ENCODE measurements around the gene TPTE2.
"Not testable (repeated sequence)": the region's sequence is repeated elsewhere in the genome, so short reads cannot be mapped to it uniquely, and the experiment has no call there.

Gene TPTE2

DNA sequence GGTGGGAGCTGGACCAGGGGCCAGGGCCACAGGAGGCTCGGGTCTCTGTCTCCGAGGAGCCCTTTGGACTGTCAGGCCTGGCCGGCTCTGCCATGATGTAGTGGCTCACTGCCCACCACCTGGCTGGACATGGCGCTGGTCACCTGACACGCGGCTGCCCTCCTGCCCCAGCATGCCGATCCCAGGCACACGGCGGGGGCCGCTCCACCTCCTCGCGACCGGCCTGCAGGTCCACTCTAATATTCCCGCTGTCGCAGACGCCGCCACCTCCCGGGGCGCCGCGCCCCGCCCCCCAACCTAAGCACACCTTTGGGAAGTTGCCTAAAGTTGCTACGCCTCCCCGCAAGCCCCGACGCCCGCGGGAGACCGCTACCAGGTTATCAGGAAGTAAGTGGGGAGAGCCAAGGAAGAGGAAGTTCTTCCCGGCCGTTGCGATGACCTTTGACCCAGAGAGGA, at the start of gene TPTE2:
Gene TPTE2 (minus strand): TSS at position 406 of the 456 bp plus-strand sequence. CDS start 58,298 bp downstream, outside the sequence.
- not testable (repeated sequence) for DNase-seq

DNA sequence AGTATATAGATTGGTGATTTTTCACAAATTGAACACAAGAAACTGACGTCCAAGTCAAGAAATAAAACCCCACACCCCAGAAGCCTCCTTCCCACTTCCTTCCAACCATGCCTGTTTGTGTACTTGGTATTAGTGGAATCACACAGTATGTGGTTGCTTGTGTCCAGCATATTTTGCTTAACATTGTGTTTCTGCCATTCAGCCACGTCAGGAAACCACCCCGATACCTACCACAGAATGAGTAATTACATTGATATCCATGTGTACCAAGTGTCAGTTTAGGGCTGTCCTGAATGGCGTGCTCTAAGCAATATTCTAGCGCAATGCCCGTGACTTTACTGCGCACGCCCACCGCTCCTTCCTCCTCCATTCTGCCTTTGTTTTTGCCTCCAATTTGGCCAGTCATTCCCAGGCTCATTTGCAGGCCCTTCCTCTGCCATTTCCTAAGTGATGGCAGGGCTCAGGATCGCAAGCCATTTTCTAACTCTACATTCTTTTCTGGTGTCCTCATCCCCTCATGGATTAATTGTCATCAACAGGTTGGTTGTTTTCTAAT, 46.3 kb upstream of the TPTE2 start:
- no peak for DNase-seq

DNA sequence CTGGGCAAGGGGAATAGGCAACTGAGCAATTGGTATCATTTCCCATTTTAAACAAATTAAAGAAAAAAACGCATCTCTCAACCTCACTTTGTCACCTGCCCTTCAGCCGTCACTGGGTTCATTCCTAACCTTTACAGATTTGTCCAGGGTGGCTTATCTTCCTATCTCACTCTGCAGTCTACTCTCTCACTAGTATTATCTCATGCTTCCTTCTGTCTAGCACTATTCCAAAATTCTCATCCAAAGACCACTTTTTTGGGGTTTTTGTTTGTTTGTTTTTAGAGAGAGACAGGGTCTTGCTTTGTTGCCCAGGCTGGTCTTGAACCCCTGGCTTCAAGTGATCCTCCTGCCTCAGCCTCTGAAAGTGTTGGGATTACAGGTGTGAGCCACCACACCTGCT, 45.4 kb upstream of the TPTE2 start:
- DNase-seq = no peak

DNA sequence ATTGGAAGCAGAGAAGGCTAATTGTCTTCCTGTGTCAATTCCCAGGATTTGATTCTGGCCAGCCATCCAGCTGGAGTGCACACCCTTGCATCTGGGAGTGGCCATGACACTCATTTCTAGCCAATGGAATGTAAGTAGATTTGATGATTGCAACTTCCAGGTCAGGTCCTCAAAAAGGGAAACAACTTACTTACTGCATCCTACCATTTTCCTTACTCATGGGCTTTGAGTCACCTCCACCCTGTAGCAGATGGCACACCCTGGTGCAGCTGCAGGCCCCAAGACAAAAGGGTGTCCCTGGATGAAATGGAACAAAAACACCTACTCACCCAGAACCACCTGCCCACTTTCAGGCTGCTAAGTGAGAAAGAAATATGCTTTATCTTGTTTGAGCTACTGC, 44.8 kb upstream of the TPTE2 start:
- no peak for DNase-seq

DNA sequence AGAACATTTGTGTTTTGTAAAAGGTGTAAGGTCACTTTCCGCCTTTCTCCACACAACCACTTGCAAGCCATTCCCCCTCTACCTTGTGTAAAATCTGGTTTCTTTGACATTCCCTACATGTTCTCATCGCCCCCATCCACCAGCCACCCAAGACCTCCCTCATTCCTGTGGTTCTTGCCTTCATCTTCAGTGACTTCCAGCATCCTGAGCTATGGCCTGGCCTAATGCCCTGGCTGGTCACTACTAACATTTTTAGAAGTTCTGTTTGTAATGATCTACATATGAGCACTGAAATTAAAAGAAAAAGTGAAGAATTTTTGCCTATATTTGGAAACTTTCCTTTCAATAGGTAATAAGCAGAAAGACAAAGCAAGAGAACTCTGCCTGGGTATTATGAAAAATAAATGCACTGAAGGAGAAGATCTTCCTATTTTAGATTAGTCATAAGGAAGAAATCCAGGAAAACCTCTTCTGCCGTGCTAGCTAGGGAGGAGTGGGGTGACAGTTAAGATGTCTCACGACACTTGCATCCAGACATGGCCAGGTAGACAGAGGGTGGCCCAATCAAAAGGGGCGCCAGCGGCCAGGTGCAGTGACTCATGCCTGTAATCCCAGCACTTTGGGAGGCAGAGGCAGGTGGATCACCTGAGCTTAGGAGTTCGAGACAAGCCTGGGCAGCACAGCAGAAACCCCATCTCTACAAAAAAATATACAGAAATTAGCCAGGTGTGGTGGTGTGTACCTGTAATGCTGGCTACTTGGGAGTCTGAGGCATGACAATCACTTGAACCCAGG, 44.0 kb upstream of the TPTE2 start:
- no peak for DNase-seq

DNA sequence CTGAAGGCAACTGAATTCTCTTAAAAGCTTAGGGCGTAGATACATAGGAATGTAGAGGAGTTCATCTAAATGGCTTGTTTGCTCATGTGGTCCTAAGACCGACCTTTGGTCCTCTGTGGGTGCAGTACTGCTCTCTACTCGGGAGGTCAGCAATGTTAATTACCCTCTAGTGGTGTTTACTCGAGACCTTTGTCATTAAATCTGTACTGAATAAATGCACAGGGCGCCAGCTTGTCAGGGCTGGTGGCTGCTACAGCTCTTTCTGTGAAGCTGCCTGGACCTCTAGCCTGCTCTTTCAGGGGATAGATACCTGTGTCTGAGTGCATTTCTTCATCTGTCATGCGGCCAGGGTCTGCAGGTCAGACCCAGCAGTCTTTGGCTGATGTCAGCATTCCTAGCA, 43.0 kb upstream of the TPTE2 start:
- no peak for DNase-seq

DNA sequence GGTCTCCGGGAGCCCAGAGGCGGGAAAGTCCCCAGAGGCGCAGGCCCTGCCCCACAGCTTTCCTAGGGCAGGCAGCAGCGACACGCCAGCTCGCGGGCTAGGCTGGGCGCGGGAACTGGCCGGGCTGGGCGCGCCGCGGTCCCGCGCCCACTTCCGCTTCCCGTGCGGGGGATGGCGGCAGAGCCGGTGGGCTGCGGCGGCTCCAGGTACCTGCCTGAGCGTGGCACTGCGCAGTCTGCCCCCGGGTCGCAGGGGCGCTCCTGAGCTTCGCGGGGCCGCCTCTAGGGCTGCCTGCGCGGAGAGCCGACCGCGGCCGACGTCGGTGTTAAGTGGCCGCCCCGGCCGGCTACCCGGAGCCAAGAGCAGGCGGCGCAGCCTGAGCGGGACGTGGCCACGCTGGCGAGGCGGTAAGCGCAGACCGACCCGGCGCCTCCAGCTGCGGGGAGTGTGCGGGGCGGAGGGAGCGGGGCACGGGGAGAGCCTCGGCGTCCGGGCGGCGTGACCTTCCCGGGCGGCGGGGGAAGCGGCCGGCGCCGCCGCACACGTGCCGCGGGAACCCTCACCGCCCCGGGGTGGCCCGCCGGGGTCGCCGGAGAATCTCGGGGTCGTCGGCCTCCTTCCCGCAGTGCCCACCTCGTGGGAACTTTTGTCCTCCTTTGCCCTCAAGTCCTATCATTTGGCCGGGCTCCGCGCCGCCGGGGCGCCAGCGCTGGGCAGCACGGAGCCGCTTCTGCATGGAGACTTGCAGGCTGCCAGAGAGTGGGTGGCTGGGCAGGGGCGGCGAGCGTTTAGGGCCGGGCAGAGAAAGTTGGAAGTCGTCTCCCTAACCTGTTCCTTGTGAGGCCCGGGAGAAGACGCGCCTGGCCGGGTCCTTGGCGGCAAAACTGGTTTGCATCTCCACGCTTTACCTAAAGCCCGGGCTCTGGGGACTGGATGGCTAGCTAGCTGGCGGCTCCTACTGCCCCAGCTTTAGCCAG, 40.7 kb upstream of the TPTE2 start:
- DNase-seq = peak; percentile 78

DNA sequence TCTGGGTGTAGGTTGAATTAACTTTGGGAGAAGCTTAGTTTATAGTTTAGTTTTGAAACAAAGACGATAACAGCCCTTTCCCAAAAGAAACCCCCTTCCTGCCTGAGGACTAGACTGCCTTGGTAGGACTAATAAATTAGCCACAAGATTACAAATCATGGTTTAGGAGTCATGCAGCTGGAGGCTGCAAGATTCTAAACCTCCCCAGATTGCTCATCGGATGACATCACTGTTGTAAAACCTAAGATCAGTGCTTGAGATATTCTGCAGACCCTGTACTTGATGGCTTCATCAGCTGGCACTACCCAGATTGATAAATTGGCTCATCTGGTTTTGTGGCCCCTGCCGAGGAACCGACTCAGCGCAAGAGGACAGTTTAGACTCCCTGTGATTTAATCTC, 36.2 kb upstream of the TPTE2 start:
- DNase-seq = no peak

DNA sequence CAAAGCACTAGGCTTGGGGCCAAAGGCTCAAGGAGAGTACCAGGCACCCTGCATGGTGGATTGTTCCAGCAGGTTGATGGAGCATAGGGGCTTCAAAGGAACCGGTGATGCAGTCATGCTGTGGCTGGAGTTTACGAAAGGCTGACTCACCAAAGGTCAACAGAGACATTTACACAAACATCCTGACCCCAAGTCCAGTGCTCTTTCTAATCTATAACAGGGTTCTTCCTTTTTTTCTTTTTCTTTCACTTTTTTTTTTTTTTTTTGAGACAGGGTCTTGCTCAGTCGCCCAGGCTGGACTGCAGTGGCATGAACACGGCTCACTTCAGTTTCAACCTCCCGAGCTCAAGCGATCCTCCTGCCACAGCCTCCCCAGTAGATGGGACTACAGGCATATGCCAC, 35.6 kb upstream of the TPTE2 start:
- no peak for DNase-seq

DNA sequence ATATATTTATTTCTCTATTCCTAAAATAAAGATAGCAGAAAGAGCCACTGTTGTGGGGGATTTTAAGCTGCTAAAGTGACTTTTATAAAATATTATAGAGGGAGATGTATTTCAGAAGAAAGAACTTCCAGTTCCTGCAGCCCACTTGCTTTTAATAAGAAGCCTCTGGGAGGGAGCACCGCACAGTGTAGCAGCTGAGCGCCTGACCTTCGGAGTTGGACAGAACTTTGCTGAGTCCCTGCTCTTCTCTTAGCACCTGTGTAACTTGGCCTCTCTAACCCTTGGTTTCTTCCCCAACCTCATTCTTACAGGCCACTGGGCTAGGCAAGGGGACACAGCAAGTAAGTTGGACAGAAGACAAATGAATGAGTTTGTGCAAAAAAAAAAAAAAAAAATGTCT, 34.8 kb upstream of the TPTE2 start:
- DNase-seq = no peak

DNA sequence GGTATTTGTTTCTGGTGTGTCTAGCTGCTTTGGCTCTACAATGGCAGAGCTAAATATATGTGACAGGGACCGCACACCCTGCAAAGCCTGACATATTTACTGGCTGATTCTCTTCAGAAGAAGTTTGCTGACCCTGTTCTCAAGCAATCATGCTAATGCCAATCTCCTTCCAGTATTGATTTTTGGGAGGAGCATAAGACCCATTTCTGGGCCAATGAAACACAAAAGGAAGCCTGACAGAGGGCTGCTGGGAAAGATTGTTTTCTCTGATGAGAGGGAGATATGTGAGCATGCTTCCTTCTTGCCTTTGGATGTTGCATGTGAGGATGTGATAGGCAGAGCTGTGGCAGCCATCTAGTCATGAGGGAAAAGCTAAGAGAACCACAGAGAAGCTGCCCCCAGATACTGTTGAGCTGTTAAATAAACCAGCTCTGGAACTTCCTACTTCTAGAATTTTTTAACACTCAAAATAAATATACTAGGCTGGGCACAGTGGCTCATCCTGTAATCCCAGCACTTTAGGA, 31.4 kb upstream of the TPTE2 start:
- no peak for DNase-seq

DNA sequence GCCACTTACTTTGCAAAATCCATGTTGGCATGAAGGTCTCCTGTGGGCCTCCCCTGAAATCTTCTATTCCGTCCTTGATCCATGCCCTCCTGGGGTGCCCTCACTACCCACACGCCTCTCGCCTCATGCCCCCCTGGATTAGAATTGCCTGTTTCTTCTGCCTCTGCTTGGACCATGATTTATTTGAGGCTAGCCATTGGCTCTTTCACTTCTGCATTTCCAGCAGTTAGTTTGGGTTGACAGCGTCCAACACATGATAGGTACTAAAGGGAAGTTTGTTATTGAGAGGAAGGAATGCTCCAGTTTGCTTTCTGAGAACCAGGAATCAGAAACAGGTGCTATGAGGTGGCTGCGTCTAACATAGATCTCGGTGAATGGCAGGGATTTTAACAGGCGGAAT, 30.5 kb upstream of the TPTE2 start:
- DNase-seq = no peak

DNA sequence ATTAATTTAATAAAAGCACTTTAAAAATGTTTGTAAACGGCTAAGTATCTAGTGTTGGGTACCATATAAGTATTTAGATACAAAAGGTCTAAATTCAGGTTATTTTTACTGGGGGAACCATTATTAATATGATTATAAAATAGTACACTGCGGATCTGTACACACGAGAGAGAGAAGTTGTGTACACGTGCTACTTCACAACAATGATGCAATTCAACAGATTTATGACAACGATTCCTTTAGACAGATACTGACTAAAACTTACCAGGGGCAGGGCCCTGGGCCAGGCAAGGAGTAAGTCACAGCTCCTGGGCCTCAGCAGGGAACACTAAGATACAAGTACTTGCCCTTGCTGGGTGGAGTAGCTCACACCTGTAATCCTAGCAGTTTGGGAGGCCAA, 29.1 kb upstream of the TPTE2 start:
- no peak for DNase-seq

DNA sequence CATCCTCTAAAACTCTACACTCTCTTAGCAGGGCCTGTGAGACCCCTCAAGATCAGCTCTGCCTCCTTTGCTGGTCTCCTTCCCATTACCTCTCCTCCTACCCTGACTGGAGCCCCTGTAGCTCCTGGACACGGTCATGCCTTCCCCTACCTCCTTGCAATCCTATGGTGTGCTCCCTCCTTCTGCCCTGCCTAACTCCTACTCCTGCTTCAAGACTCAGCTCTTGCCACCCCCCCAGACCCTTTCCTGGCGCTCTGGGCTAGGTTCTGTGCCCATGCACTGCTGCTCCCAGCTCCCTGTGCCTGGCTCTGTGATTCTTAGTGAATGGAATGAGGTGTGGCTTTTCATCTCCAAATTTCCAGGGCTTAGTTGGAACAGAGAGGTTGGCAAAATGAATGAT, 28.0 kb upstream of the TPTE2 start:
- no peak for DNase-seq

DNA sequence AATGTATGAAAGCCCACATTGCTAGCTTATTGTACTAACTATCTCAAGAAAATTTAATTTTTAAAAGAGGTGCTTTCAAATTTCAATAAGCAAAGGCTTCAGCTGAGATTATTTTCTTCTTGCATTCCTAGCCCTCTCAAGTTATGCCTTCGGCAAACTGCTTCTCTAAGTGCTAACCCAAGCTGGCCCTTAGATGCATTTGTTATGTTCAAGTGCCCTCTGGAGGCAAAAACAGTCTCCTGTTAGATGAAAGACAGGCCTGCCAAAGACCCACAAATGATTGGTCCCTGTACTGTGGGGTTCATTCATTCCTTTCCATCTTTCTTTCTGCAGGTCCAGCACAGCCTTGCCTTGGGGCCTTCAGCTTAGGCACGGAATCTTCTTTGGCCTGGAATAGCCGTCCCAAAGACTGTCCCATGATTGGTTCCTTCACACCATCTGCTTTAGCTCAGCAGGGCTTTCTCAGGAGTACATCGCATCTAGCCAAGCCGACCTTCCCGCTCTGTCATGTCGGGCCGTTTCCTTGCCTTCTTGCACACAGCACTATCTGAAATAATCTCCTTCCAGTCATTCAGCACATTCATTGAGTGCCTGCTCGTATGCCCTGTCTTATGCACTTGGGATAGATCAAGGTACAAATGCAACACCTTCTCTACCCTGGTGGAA, 26.4 kb upstream of the TPTE2 start:
- no peak for DNase-seq

DNA sequence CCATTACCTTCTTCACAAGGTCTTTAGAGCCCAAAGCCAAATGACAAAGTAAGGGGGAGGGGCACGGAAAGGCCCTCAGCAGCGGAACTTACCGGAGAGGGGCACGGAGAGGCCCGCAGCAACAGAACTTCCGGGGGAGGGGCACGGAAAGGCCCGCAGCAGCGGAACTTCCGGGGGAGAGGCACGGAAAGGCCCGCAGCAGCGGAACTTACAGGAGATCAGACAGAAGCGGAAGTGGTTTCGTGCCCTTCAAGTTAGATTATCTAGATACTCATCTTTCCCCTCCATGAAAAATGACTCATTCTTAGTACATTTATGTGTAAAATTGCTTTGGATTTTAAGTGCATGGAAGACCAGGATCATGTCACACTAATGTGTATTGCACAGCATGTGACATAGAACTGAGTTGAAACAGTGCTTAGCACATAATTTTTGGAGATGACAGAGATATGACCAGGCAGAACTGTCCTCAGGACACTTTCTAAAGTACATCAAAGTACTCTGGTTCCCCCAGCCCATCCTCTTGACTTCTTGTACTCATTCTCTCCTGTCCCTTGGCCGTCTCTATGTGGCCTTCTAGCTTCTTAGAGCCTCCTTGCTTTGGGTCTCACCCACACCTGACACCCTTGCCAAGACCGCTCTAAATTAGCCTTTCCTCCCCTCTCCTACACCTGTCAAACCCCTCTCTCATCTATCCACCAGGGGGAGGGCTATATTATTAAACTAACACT, 25.7 kb upstream of the TPTE2 start:
- DNase-seq = peak; percentile 86

DNA sequence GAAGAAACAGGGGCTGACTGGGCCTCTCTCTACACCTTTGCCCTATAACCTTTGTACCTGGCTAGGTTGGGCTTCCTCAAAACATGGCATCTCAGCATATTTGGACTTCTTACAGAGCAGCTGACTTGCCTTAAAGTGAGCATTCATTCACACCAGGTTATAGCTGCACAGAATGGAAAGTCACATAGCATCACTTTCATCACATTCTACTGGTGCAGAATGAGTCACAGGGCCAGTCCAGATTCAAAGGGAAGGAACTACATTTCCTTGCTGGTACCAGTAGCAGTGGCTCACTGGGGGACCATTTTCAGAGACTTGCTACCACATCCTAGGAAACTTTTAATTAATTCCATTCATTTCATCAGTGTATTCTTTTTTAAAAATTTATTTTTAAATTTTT, 20.3 kb upstream of the TPTE2 start:
- DNase-seq = no peak

DNA sequence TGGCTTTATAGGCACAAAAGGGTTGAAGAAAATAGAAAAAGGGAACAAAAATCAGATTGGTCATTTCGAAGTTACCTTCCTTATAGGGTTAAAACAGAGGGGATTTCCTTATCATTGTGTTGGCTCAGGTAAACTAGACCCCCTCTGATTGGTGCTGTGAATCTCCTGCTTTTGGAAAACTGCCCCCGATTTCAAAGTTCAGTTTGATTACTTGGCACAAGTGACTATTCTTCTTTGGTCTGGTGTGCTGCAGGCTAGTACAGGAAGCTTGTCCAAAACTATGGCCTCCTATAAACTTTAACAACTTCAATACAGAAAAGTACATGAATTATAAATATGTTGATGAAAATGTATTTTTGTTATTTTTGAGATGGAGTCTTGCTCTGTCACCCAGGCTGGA, 13.9 kb upstream of the TPTE2 start:
- no peak for DNase-seq

DNA sequence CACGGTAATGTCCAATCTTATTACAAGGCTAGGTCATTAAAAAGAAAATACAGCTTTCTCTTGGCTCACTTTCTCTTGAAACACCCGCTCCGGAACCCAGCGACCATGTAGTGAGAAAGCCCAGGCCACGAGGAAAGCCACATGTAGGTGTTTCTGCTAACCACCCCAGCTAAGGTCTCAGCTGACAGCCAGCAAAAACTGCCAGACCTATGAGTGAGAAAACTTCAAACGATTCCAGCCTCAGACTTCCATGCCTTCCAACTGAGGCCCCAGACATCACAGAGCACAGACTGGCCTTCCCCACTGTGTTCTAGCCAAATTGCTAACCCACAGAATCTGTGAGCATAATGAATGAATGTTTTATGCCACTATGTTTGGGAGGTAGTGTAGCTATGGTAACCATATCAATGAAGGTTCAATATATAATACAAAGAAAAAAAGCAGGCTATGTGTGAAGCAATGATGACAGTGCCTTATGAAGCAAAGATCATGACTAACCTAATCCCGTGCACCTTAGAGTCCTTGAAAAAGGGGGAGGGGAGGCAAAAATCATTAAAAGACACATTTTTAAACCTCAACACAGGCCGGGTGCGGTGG, 11.9 kb upstream of the TPTE2 start:
- DNase-seq = no peak

DNA sequence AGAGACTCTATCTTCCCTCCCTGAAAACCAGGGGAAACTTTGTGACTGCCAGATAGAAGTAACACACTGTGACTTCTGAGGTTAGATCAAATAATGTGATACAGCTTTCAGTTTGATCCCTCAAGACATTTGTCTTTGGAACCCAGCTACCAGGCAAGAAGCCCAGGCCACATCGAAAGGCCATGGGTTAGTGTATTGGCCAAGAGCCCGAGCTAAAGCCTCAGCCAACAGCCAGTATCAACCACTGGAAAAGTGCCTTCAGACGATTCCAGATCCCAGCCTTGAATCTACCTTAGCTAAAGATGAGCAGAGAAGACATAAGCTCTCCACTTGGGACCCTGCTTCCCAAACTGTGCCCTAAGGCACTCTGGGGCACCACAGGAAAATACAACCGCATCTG, 10.9 kb upstream of the TPTE2 start:
- DNase-seq = no peak

DNA sequence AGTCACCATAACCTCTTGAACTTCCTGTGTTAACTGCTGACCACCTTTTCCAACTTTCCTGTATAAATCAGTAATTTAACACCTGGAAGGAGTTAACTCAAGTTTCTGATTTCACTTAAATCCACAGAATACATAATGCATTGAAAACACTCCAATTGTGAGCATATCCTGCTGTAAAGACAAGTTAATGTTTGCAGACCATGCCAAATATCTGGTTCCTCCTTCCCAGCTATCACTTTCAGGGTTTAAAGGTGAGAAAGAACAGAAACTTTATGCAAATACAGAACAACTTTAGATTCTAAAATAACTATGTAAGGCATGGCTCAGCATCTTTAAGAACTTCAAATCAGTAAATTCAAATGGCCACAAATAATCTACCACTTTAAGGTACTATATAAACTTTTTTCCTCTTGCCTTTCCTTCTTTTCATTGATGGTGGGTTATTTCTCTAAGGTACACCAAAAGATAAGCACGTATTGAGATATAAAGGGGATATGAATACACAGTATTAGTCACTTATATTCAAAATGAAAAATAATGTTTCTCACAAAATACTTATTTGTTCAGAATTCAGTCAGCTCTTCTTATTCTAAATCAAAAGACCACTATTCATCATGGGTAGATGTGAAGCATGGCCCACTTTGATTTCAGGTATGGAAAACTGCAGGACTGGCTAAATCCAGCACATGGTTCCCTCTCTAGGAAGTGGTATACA, 6.6 kb upstream of the TPTE2 start:
- no peak for DNase-seq
